SK-N-MC (cell line): ENCODE measurements around the gene VAV3.

Experiments
- DNase-seq: peaks from one replicate; pipeline ENCODE4 v3.0.0-alpha.2; 2011; ENCODE audit warnings: low read depth, low spot score
- H3K27ac ChIP-seq: fragments of 200-600 bp; sonication (generic); 2 replicates; pipeline ENCODE4 v1.5.1; 2016; ENCODE audit warnings: mixed run types
- H3K36me3 ChIP-seq: fragments of 200-600 bp; sonication (generic); 2 replicates; pipeline ENCODE4 v1.6.1; 2017; ENCODE audit warnings: antibody characterized with exemption, low read length, mixed read lengths; ENCODE audit not compliant: insufficient read depth
- H3K4me3 ChIP-seq: fragments of 200-600 bp; sonication (generic); 2 replicates; pipeline ENCODE4 v1.5.1; 2016
- H3K9ac ChIP-seq: fragments of 200-600 bp; sonication (generic); 2 replicates; pipeline ENCODE4 v1.8.0; 2017; ENCODE audit warnings: mixed run types, mixed read lengths; ENCODE audit not compliant: insufficient read length
- H3K9me3 ChIP-seq: fragments of 200-600 bp; sonication (generic); 2 replicates; pipeline ENCODE4 v1.6.1; 2017; ENCODE audit warnings: low read depth, mild to moderate bottlenecking, antibody characterized with exemption, low read length, moderate library complexity, mixed read lengths
- EZH2 ChIP-seq: fragments of 200-600 bp; sonication (generic); IDR thresholded peaks from one replicate; pipeline ENCODE4 v1.6.1; 2017; ENCODE audit warnings: antibody characterized with exemption
- FOXP2 ChIP-seq: optimal IDR thresholded peaks from 2 replicates; pipeline ENCODE3; 2011; ENCODE audit warnings: mild to moderate bottlenecking, moderate library complexity; ENCODE audit not compliant: insufficient read depth; ENCODE audit errors: extremely low read length, control extremely low read depth
- POLR2AphosphoS5 ChIP-seq: IDR thresholded peaks from 2 replicates; pipeline ENCODE4 v1.6.1; 2012; ENCODE audit warnings: mild to moderate bottlenecking, low read depth, low read length, borderline replicate concordance

The VAV3 gene

DNA sequence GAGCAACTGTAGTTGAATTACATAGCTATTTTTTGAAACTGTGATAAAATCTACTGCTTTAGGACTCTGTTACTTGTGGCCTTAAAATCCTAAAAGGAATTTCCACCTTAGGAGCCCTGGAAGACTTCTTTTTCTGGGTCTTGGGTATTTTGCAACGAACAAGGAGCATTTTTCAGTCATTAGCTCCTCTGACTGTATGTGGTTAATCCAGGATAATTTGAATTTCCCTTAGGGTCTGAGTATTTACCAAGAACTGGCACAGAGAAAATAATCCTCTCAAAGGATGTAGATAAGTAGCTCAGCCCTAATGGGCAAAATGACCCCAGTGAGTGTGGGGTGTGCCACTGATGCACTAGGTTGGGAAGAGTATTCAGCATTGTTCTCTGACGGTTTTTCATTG lies 170.4 kb downstream of the VAV3 start:
- no peak overlapping the region for H3K4me3 ChIP-seq
- no peak overlapping the region for H3K27ac ChIP-seq

DNA sequence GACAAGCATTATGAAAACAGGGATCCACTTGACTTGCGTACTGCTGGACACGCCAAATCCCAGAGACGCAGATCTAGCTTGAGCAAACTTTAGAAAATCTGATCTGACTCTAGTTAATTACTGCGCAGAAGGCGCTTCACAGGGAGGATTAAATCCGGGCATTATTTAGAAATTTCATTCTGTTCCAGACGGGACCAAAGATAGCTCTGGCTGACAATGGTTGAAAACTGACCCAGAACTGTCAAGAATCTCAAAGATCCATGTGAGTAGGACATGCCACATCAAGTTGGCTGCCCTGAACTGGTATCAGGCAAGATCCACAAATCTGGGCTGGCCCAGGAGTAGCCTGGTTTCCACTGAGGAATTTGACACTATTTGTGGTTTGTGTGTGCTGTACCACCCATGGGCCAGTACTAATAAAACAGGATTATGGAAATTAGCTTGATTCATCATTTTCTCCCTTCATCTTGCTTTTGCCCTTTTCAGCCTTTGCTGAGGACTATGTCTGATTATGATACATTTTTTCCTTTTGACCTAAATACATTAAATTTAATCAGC lies 171.0 kb downstream of the VAV3 start:
- H3K4me3 ChIP-seq = no peak overlapping the region

More for the DNA sequence above, 170.4 kb downstream of the VAV3 start:
- Histone ChIP-seq H3K36me3 (no peaks in the 10 kb centered on the region), H3K9me3 (no peaks in the 10 kb centered on the region), H3K9ac (no peak overlapping the region)
- TF ChIP-seq POLR2AphosphoS5 (no peak), EZH2 (no peak), FOXP2 (no peak)
- no peak for DNase-seq

GRCh38 chr1:107791348-107791747 lies 173.6 kb downstream of the VAV3 start:
- no peak overlapping the region for H3K9ac ChIP-seq
- H3K4me3 ChIP-seq = no peak overlapping the region
- no peaks in the 10 kb centered on the region for H3K36me3 ChIP-seq
- no peak for DNase-seq
- no peaks in the 10 kb centered on the region for H3K9me3 ChIP-seq
- TF ChIP-seq FOXP2 (no peak), EZH2 (no peak), POLR2AphosphoS5 (no peak)
- H3K27ac ChIP-seq = no peak overlapping the region

More for the DNA sequence above, 171.0 kb downstream of the VAV3 start:
- no peak for DNase-seq
- no peak for TF ChIP-seq POLR2AphosphoS5
- no peak for TF ChIP-seq EZH2
- no peak for TF ChIP-seq FOXP2
- no peak overlapping the region for H3K9ac ChIP-seq
- H3K9me3 ChIP-seq = no peaks in the 10 kb centered on the region
- no peak overlapping the region for H3K27ac ChIP-seq
- no peaks in the 10 kb centered on the region for H3K36me3 ChIP-seq

- Histone ChIP-seq H3K27ac (no peak overlapping the region), H3K36me3 (no peaks in the 10 kb centered on the region), H3K9ac (no peak overlapping the region), H3K4me3 (no peak overlapping the region), H3K9me3 (no peaks in the 10 kb centered on the region)
- DNase-seq = no peak
- TF ChIP-seq POLR2AphosphoS5 (no peak), FOXP2 (no peak)
Measured at GRCh38 chr1:107789817-107790524, 175.0 kb downstream of the VAV3 start.

DNA sequence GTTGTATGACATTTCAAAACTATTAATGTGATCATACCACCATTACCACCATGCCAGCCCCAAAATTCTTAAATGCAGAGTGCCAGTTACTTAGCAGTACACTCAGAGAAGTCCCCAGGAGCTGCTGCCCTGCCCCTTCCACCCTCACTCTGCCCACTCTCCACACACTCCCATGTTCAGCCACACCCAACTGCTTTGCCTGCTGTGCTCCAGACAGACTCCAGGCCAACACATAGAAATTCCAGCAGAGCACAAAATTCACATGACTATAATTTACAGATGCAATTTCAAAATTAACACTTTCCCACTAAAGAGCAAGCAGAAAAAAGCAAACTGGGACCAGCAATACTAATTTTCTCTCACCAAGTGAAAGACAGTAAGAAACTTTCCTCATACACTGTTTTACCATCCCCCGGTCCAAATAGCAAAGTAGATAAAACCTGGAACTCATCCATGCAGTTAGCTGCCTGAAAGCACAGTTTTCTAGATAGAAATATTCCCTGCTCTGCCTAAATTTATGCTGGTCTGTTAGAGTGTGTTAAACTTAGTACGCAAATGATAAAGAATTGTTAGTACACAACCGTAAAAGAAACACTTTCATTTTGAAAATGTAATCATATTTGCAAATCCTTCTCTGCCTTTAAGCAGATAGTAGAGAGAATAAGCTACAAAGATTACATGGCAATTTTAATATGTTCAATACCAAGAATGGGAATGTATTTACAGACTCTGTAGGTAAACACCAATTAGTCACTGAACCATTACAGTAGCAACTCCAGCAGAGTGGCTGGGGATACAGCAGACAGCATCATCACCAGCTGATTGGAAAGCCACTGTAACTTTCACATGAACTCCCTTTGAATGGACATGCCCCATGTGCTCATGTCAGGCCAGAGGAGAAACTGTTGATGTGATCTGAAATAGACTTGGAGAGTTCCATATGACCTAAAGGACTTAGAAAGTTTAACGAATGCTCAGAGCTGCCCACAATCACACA lies 176.5 kb downstream of the VAV3 start:
- Histone ChIP-seq H3K4me3 (no peak overlapping the region), H3K9ac (no peak overlapping the region), H3K27ac (no peak overlapping the region), H3K36me3 (no peaks in the 10 kb centered on the region), H3K9me3 (no peaks in the 10 kb centered on the region)
- no peak for DNase-seq
- TF ChIP-seq FOXP2 (no peak), POLR2AphosphoS5 (no peak), EZH2 (no peak)

- H3K4me3 ChIP-seq = no peak overlapping the region
- H3K9ac ChIP-seq = no peak overlapping the region
- DNase-seq = no peak
- TF ChIP-seq FOXP2 = no peak
- no peak for TF ChIP-seq POLR2AphosphoS5
- TF ChIP-seq EZH2 = no peak
- H3K27ac ChIP-seq = no peak overlapping the region
- H3K9me3 ChIP-seq = no peaks in the 10 kb centered on the region
- no peaks in the 10 kb centered on the region for H3K36me3 ChIP-seq
Measured at GRCh38 chr1:107787299-107787698, 177.7 kb downstream of the VAV3 start.

DNA sequence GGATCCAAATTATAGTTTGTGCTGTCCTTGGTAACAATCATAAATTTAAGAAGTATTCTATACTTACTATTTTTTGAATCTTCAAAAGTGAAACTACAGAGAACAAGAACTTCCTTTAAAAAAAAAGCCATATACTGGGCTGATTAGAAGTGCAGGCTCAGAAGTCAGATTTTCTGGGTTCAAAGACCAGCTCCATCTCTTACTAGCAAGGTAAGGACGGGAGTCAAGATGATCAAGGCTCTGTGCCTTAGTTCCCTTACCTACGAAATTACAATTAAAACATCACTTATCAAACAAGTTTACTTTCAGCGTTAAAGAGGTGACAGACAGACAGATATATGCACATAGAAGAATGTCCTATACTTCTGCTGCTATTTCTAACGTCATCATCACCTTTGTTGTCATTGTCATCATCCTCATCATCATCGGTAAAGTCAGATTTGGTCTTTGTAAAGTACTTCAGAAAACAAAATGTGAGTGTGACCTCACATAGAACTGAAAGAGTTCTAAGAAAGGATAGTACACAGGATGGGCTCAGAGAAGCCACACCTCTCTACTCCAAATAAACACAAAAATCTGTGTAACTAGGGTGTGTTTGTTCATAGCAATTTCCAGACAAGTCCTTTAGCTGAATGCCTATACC lies 178.7 kb downstream of the VAV3 start:
- no peaks in the 10 kb centered on the region for H3K36me3 ChIP-seq
- H3K4me3 ChIP-seq = no peak overlapping the region
- H3K9ac ChIP-seq = no peak overlapping the region
- no peak overlapping the region for H3K27ac ChIP-seq
- no peak for TF ChIP-seq POLR2AphosphoS5
- TF ChIP-seq FOXP2 = no peak
- TF ChIP-seq EZH2 = no peak
- no peak for DNase-seq
- H3K9me3 ChIP-seq = no peaks in the 10 kb centered on the region

GRCh38 chr1:107785496-107786202 lies 179.3 kb downstream of the VAV3 start:
- H3K36me3 ChIP-seq = no peaks in the 10 kb centered on the region
- no peak overlapping the region for H3K9ac ChIP-seq
- no peak overlapping the region for H3K27ac ChIP-seq
- no peak overlapping the region for H3K4me3 ChIP-seq
- DNase-seq = no peak
- H3K9me3 ChIP-seq = no peaks in the 10 kb centered on the region
- TF ChIP-seq POLR2AphosphoS5 (no peak), EZH2 (no peak), FOXP2 (no peak)
